ENCODE results near the gene TBC1D8. TPM values are rescaled to one million over a fixed set of nuclear protein-coding genes. Genes with fewer than 3 reads are reported as not detected.
A peak's percentile ranks its signal among the peaks of the same experiment; 100 is the strongest.

The TBC1D8 gene
- total RNA-seq, 3 donors from 2014 or later (not counting 1 experiment from before 2014, with no cell fraction given): 2.2 to 8.7 (median 5.1) TPM

DNA sequence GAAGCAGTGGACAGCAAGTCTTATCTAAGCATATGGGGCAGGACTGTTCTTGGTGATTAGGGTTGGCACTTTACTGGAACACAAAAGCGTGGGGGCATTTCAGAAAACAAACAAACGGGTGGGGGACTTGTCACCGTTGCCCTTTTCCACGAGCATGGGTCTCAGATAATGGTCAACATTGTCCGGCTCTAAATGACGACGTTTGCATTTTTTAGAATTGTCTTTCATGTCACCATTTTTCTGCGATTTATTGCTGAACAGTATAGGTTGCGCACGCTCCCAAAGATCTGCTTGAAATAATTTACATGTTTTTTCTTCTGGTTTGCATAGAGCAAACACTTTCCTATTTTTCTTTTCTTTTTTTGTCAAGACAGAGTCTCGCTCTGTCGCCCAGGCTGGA is 46.6 kb upstream of the TBC1D8 start:
- intact Hi-C loops (cut with micrococcal nuclease): no loop called here
- Mint-ChIP-seq H3K4me1 (no peaks in the 10 kb centered on the region), H3K27ac (no peak overlapping the region), H3K27me3 (ENCODE audit: low read depth in 2 of 2) (peaks cover 8 to 14% of the 10 kb centered on the region in 2 donors), H3K36me3 (no peaks in the 10 kb centered on the region), H3K4me3 (no peak overlapping the region), H3K9me3 (no peaks in the 10 kb centered on the region)
- DNase-seq (no peak), ATAC-seq (no peak)
- no peaks in the 10 kb centered on the region for H3K4me1 ChIP-seq (ENCODE audit: control insufficient read depth, insufficient read depth, low read length)
- 93% methylated on average over 11 of the region's 12 CpGs for WGBS (ENCODE audit: insufficient coverage)
- no peaks in the 10 kb centered on the region for H3K36me3 ChIP-seq (ENCODE audit: control insufficient read depth, insufficient read depth, low read length)
- no peak overlapping the region for H3K27ac ChIP-seq (ENCODE audit: low read length)
- no peak overlapping the region for H3K4me3 ChIP-seq (ENCODE audit: low read length)
- TF ChIP-seq, protein P1, sequence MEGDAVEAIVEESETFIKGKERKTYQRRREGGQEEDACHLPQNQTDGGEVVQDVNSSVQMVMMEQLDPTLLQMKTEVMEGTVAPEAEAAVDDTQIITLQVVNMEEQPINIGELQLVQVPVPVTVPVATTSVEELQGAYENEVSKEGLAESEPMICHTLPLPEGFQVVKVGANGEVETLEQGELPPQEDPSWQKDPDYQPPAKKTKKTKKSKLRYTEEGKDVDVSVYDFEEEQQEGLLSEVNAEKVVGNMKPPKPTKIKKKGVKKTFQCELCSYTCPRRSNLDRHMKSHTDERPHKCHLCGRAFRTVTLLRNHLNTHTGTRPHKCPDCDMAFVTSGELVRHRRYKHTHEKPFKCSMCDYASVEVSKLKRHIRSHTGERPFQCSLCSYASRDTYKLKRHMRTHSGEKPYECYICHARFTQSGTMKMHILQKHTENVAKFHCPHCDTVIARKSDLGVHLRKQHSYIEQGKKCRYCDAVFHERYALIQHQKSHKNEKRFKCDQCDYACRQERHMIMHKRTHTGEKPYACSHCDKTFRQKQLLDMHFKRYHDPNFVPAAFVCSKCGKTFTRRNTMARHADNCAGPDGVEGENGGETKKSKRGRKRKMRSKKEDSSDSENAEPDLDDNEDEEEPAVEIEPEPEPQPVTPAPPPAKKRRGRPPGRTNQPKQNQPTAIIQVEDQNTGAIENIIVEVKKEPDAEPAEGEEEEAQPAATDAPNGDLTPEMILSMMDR (IDR thresholded peaks at IDR 0.05): no peak
- no peaks in the 10 kb centered on the region for H3K9me3 ChIP-seq (ENCODE audit: control insufficient read depth, insufficient read depth, low read length)
- H3K27me3 ChIP-seq (ENCODE audit: control insufficient read depth, insufficient read depth, low read length): no peaks in the 10 kb centered on the region

DNA sequence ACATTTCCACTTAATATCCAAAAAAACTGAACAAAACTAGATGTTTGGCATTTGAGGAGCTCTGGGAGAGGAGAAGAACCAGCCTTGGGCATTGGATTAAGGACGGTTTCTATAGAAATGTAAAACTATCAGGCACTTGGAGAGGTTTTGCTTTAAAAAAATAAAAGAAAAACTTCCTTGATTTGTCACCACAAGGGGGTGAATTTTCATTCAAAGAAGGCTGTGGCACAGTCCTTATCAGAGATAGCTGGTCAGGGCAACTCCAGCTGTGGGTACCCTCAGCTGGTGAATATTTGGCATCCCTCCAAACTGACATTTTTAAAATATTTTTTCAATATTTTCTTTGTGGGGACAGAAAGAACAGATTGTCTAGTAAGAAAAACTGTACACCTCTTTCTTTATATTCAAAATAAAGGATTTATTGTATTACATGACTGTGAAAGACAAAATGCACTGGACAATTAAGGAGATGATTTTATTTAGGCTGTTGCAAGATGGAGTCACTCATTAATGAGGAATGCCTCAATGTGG is 46.1 kb upstream of the TBC1D8 start:
- no peak overlapping the region for H3K4me3 ChIP-seq (ENCODE audit: low read length)
- DNase-seq: peak in 1 of 2 donors; percentile 31
- no peak for ATAC-seq
- Mint-ChIP-seq H3K36me3 (no peaks in the 10 kb centered on the region), H3K27ac (no peak overlapping the region), H3K9me3 (no peaks in the 10 kb centered on the region), H3K4me3 (no peak overlapping the region), H3K4me1 (no peaks in the 10 kb centered on the region), H3K27me3 (ENCODE audit: low read depth in 2 of 2) (peaks cover 8 to 14% of the 10 kb centered on the region in 2 donors)
- WGBS (ENCODE audit: insufficient coverage): 25% methylated on average over 1 of the region's 1 CpG
- no peaks in the 10 kb centered on the region for H3K4me1 ChIP-seq (ENCODE audit: control insufficient read depth, insufficient read depth, low read length)
- H3K36me3 ChIP-seq (ENCODE audit: control insufficient read depth, insufficient read depth, low read length): no peaks in the 10 kb centered on the region
- no peak overlapping the region for H3K27ac ChIP-seq (ENCODE audit: low read length)
- H3K9me3 ChIP-seq (ENCODE audit: control insufficient read depth, insufficient read depth, low read length): no peaks in the 10 kb centered on the region
- intact Hi-C loops (cut with micrococcal nuclease): no loop called here
- TF ChIP-seq, protein P1 (IDR thresholded peaks at IDR 0.05): no peak
- no peaks in the 10 kb centered on the region for H3K27me3 ChIP-seq (ENCODE audit: control insufficient read depth, insufficient read depth, low read length)

DNA sequence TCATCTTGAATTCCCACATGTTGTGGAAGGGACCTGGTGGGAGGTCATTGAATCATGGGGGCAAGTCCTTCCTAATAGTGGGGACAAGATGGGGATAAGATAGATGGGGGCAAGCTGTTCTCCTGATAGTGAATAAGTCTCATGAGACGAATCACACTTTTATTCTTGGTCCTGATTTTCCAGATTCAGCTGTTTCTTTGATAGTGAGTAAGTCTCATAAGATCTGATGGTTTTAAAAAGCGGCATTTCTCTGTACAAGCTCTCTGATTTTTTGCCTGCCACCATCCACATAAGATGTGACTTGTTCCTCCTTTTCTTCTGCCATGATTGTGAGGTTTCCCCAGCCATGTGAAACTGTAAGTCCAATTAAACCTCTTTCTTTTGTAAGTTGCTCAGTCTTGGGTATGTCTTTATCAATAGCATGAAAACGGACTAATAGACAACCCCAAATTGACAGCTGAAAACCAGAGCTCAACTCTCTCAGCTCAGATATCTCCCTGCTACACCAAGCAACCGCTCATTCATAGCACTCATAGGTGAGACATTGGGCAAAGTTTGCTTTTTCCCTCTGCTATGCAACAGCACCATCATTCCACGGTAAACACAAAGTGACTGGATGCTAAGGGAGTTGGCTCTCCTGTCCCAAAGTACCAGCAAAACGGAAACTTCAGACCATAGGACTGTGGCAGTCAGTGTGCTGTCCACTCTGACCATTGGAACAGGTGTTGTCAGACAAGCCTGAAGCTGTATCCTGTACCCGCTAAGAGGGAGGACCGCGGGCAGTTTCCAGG is 44.9 kb upstream of the TBC1D8 start:
- no peak overlapping the region for H3K27ac ChIP-seq (ENCODE audit: low read length)
- no peaks in the 10 kb centered on the region for H3K9me3 ChIP-seq (ENCODE audit: control insufficient read depth, insufficient read depth, low read length)
- TF ChIP-seq, protein P1 (IDR thresholded peaks at IDR 0.05): no peak
- H3K36me3 Mint-ChIP-seq: no peaks in the 10 kb centered on the region
- no peak overlapping the region for H3K27ac Mint-ChIP-seq
- 90% methylated on average over 9 of the region's 9 CpGs for WGBS (ENCODE audit: insufficient coverage)
- no peaks in the 10 kb centered on the region for H3K27me3 ChIP-seq (ENCODE audit: control insufficient read depth, insufficient read depth, low read length)
- H3K36me3 ChIP-seq (ENCODE audit: control insufficient read depth, insufficient read depth, low read length): no peaks in the 10 kb centered on the region
- no peak overlapping the region for H3K4me3 Mint-ChIP-seq
- H3K9me3 Mint-ChIP-seq: no peaks in the 10 kb centered on the region
- no peak overlapping the region for H3K4me3 ChIP-seq (ENCODE audit: low read length)
- intact Hi-C loops (cut with micrococcal nuclease): no loop called here
- H3K27me3 Mint-ChIP-seq (ENCODE audit: low read depth in 2 of 2): peaks cover 8 to 14% of the 10 kb centered on the region in 2 donors
- ATAC-seq (no peak), DNase-seq (no peak)
- H3K4me1 Mint-ChIP-seq: no peaks in the 10 kb centered on the region
- peaks cover under 1% of the 10 kb centered on the region for H3K4me1 ChIP-seq (ENCODE audit: control insufficient read depth, insufficient read depth, low read length)
